SKM-1 (cell line): ENCODE results near the gene MAGI3.
A peak's percentile ranks its signal among the peaks of the same experiment; 100 is the strongest.
"Not testable (repeated sequence)": the region's sequence is repeated elsewhere in the genome, so short reads cannot be mapped to it uniquely, and the experiment has no call there.

Experiments
- DNase-seq: peaks from one replicate; lab custom pipeline; 2025; ENCODE audit not compliant: unreplicated experiment; lab: John Stamatoyannopoulos, UW

The MAGI3 gene

GRCh38 chr1:113683384-113684152 lies 293.3 kb downstream of the MAGI3 start:
- no peak for DNase-seq

- no peak for DNase-seq
Observed at GRCh38 chr1:113684153-113684541, 293.8 kb downstream of the MAGI3 start.

GRCh38 chr1:113686891-113687618 lies 296.7 kb downstream of the MAGI3 start:
- no peak for DNase-seq

- no peak for DNase-seq
Observed at GRCh38 chr1:113691184-113691583, 300.9 kb downstream of the MAGI3 start.

- DNase-seq = no peak
Observed at GRCh38 chr1:113692342-113692741, 302.0 kb downstream of the MAGI3 start.

GRCh38 chr1:113692824-113693431 lies 302.6 kb downstream of the MAGI3 start:
- DNase-seq = no peak

GRCh38 chr1:113694910-113695309 lies 304.6 kb downstream of the MAGI3 start:
- no peak for DNase-seq

- peak; percentile 10 for DNase-seq
Observed at GRCh38 chr1:113701429-113701828, 311.1 kb downstream of the MAGI3 start.

GRCh38 chr1:113714606-113715269 lies 324.4 kb downstream of the MAGI3 start:
- DNase-seq = no peak

- not testable (repeated sequence) for DNase-seq
Observed at GRCh38 chr1:113717506-113717905, 327.2 kb downstream of the MAGI3 start.

GRCh38 chr1:113718621-113719020 lies 328.3 kb downstream of the MAGI3 start:
- DNase-seq = not testable (repeated sequence)

- no peak for DNase-seq
Observed at GRCh38 chr1:113721010-113721409, 330.7 kb downstream of the MAGI3 start.

- DNase-seq = no peak
Observed at GRCh38 chr1:113732802-113733201, 342.5 kb downstream of the MAGI3 start.

GRCh38 chr1:113734357-113735055 lies 344.2 kb downstream of the MAGI3 start:
- DNase-seq = no peak
